RWPE2 (cell line): ENCODE data around the gene HOXC5.

Experiments used
- ATAC-seq: fragments of 200-7000 bp; cut with Tn5 transposase; 3 replicates; pipeline ENCODE4 v1.9.1; 2021; ENCODE audit warnings: low read depth
- DNase-seq: peaks from one replicate; pipeline ENCODE4 v3.0.0-alpha.2; 2020; ENCODE audit warnings: low spot score
- H3K27ac ChIP-seq: fragments of 450-650 bp; 2 replicates; pipeline ENCODE4 v1.5.1; 2017; ENCODE audit warnings: mild to moderate bottlenecking; ENCODE audit not compliant: poor library complexity, severe bottlenecking
- H3K27me3 ChIP-seq: fragments of 250-450 bp; sonication (Bioruptor Pico); 2 replicates; pipeline ENCODE4 v1.5.1; 2021; ENCODE audit warnings: mild to moderate bottlenecking, moderate library complexity; ENCODE audit not compliant: insufficient read depth, poor library complexity, severe bottlenecking
- H3K36me3 ChIP-seq: fragments of 250-450 bp; sonication (Bioruptor Pico); 2 replicates; pipeline ENCODE4 v1.5.1; 2020; ENCODE audit warnings: low read depth, mild to moderate bottlenecking, moderate library complexity
- H3K4me1 ChIP-seq: fragments of 250-450 bp; sonication (Bioruptor Pico); 2 replicates; pipeline ENCODE4 v1.5.1; 2021; ENCODE audit warnings: mild to moderate bottlenecking, moderate library complexity; ENCODE audit not compliant: insufficient read depth, poor library complexity, severe bottlenecking
- H3K4me3 ChIP-seq: fragments of 250-450 bp; sonication (Bioruptor Pico); 2 replicates; pipeline ENCODE4 v1.5.1; 2021; ENCODE audit warnings: mild to moderate bottlenecking, moderate library complexity; ENCODE audit not compliant: severe bottlenecking
- H3K9me3 ChIP-seq: fragments of 250-450 bp; sonication (Bioruptor Pico); 2 replicates; pipeline ENCODE4 v1.5.1; 2021; ENCODE audit warnings: mild to moderate bottlenecking, moderate library complexity; ENCODE audit not compliant: severe bottlenecking
- CTCF ChIP-seq: fragments of 450-650 bp; IDR thresholded peaks from one replicate; pipeline ENCODE4 v1.5.1; 2017; ENCODE audit warnings: mild to moderate bottlenecking, moderate library complexity; ENCODE audit not compliant: poor library complexity, severe bottlenecking

The HOXC5 gene

GRCh38 chr12:53995002-53995377, 37.9 kb upstream of the HOXC5 start:
- Histone ChIP-seq H3K4me1 (no peaks in the 10 kb centered on the region), H3K9me3 (no peaks in the 10 kb centered on the region), H3K36me3 (no peaks in the 10 kb centered on the region), H3K27ac (peak overlapping the region; percentile 34), H3K4me3 (peak overlapping the region; percentile 29), H3K27me3 (peaks cover 98% of the 10 kb centered on the region)
- ATAC-seq: no peak
- no peak for TF ChIP-seq CTCF
- no peak for DNase-seq

- DNase-seq: no peak
- H3K4me3 ChIP-seq: peak overlapping the region; percentile 29
- peak overlapping the region; percentile 34 for H3K27ac ChIP-seq
Measured at GRCh38 chr12:53995378-53996239, 37.2 kb upstream of the HOXC5 start.

GRCh38 chr12:53996240-53997203, 36.3 kb upstream of the HOXC5 start:
- peak overlapping the region; percentile 34 for H3K27ac ChIP-seq
- H3K36me3 ChIP-seq: no peaks in the 10 kb centered on the region
- H3K4me3 ChIP-seq: peak overlapping the region; percentile 29
- no peaks in the 10 kb centered on the region for H3K4me1 ChIP-seq
- H3K9me3 ChIP-seq: no peaks in the 10 kb centered on the region
- DNase-seq: no peak
- no peak for ATAC-seq
- H3K27me3 ChIP-seq: peaks cover 98% of the 10 kb centered on the region
- TF ChIP-seq CTCF: no peak

More at GRCh38 chr12:53995378-53996239, 37.2 kb upstream of the HOXC5 start:
- peak; percentile 70 for ATAC-seq
- H3K36me3 ChIP-seq: no peaks in the 10 kb centered on the region
- no peaks in the 10 kb centered on the region for H3K9me3 ChIP-seq
- H3K27me3 ChIP-seq: peaks cover 98% of the 10 kb centered on the region
- TF ChIP-seq CTCF: no peak
- no peaks in the 10 kb centered on the region for H3K4me1 ChIP-seq

GRCh38 chr12:53997204-53998109, 35.4 kb upstream of the HOXC5 start:
- Histone ChIP-seq H3K4me1 (no peaks in the 10 kb centered on the region), H3K9me3 (no peaks in the 10 kb centered on the region), H3K27me3 (peaks cover 98% of the 10 kb centered on the region), H3K36me3 (no peaks in the 10 kb centered on the region), H3K4me3 (no peak overlapping the region), H3K27ac (no peak overlapping the region)
- DNase-seq (no peak), ATAC-seq (no peak)
- no peak for TF ChIP-seq CTCF
